GM18511 (cell line): ENCODE measurements around the gene NLN.
"Not testable (repeated sequence)": the region's sequence is repeated elsewhere in the genome, so short reads cannot be mapped to it uniquely, and the experiment has no call there.

ENCODE experiments used
- ATAC-seq: cut with Tn5 transposase; IDR thresholded peaks from one replicate; pipeline ENCODE4 v1.9.1; 2021; ENCODE audit warnings: mild to moderate bottlenecking, moderate library complexity; ENCODE audit not compliant: unreplicated experiment

NLN gene

DNA sequence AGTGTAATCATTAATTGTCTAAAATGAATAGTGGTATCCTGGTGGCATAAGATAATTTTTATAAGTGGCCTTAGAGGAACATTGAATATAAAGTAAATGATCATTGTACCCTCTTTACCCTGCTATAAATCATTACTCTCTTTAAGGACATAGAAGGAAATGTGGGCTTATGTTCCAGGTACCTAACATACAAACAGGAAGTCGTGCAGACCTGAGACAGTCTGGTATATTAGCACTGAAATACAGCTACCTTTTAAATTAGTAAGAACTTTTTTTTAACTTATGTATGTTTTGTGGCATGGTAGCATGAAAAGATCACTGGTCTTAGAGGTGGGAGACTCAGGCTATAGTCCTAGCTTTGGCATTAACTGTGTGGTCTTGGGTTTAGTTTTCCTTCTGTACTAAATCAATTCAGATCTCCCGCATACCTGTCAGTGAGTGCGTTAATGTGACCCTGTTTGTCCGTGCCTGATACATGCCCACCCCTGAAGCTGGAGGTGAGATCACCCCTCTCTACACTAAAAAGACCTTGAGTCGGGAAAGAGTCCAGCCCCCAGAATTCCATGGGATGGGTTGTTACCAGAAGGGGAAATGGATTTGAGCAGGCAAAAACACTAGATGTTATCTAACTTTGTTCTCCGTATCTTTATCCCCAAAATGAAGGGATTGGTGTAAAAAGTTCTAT lies 145.0 kb downstream of the NLN start:
- ATAC-seq, result no peak

DNA sequence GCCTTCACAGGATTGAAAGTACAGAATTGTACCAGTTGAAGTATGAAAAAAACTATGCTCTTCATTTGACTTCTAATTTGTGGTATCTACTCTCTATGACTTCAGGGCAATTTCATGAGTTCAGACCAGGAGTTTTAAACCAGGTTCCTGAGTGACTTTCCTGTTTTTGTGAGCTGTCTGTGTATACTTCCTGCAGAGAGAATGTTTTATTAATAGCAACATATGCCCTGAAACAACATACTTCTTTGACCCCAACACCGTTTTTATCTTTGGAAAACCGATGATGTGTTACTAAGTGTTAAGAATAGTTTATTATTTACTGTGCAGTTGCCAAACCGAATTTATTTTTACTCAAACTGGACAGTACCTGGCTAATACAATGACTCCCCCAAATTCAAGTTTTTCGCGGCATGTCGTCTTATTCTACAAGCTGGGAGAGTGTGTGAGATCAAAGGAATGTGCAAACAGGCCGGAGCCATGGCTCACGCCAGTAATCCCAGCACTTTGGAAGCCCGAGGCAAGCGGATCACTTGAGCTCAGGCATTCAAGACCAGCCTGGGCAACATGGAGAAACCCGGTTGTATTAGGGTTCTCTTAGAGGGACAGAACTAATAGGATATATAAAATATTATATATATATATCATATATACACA lies 145.7 kb downstream of the NLN start:
- ATAC-seq, result no peak

DNA sequence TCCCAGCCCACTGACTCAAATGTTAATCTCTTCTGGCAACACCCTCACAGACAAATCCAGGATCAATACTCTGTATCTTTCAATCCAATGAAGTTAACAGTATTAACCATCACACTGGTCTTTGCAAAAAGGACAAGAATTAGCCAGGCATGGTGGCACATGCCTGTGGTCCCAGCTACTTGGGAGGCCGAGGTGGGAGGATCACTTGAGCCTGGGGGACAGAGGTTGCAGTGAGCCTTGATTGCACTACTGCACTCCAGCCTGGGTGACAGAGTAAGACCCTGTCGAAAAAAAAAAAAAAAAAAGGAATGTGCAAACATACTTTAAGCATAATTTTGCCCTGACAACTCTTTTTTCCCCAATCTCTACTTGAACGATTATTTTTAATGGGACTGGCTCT lies 146.5 kb downstream of the NLN start:
- ATAC-seq, result no peak

DNA sequence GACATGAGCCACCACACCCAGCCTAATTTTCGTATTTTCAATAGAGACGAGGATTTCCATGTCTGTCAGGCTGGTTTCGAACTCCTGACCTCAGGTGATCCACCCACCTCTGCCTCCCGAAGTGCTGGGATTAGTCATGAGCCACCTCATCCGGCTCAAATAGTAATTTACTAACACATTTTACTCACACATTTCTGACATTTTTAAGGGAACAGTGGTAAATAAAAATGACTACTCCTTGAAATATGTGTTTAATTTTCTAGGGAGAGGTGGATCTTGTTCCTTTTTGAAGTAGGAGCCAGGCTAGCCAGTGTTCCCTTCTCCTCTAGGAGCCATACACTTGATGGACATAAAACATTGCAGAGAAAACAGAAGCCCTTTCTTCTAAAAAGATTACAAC lies 149.2 kb downstream of the NLN start:
- no peak for ATAC-seq

DNA sequence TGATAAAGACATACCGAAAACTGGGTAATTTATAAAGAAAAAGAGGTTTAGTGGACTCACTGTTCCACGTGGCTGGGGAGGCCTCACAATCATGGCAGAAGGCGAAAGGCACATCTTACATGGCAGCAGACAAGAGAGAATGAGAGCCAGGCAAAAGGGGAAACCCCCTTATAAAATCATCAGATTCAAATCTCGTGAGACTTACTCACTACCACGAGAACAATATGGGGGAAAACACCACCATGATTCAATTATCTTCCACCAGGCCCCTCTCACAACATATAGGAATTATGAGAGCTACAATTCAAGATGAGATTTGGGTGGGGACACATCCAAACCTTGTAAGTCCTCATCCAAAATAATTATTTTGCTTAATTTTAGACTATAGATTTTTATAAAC lies 149.8 kb downstream of the NLN start:
- not testable (repeated sequence) for ATAC-seq

DNA sequence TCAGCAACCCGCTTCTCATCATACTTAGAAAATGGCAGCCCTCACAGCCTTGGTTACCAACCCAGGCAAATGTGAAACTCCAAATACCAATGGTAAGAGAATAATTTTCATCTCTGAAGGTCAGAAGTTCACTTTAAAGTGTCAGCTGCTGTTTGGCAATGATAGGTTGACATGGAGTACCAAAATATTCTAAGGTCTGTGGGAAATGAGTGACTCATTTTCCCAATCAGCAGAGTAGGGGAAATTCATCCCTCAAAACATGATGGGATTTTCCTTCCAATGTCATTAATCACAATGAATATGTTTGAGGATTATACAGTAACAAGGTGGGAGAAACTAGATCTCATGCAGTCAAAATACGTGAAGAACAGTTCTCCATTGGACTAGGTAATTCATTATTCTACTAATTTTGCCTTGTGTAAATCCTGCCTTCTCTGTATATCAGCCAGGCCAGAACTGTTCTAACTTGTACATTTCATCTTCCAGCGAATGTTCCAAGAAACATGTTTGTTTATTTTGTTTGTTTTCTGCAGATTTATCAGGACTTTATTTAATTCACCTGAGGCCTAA lies 151.3 kb downstream of the NLN start:
- no peak for ATAC-seq

DNA sequence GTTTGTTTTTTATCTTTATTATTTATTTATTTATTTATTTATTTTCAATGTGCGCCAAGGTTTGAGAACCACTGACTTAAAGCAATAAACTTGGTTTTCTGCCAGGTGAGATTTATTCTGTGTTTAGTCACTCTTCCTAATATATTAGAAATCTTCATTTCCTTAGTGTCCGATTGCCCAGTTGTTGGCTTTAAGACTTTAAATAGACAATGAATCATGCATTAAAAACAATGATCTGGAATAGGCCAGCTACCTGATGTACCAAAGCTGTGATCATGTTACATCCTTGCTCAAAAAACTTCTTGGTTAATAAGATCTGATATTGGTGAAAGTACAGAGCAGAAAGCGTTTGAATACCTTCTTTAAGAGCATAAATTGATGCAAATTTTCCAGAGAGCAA lies 152.2 kb downstream of the NLN start:
- no peak for ATAC-seq

DNA sequence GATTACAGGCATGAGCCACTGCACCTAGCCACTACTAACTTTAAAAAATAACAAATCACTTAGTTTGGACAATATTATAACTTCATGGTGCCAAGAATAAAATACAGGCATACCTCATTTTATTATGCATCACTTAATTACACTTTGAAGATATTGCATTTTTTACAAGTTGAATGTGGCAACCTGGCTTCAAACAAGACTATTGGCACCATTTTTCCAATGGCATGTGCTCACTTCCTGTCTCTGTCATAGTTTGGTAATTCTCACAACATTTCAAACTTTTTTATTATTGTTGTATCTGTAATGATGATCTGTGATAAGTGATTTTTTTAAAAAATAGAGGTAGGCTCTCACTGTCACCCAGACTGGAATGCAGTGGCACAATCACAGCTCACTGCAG lies 154.5 kb downstream of the NLN start:
- ATAC-seq, result no peak

DNA sequence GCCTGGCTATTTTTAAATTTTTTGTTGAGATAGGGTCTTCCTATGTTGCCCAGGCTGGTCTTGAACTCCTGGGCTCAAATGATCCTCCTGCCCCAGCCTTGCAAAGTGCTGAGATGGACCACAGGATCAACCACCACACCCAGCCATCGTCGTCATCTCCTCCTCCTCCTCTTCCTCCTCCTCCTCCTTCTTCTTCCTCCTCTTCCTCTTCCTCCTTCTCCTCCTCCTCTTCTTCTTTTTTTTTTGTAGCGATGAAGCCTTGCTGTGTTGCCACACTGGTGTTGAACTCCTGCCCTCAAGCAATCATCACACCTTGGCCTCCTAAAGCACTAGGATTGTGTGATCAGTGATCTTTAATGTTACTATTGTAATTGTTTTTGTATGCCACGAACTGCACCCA lies 155.0 kb downstream of the NLN start:
- ATAC-seq, result no peak
